ENCODE results near the gene SLC37A1. TPM values are rescaled to one million over a fixed set of nuclear protein-coding genes. Genes with fewer than 3 reads are reported as not detected.
A peak's percentile ranks its signal among the peaks of the same experiment; 100 is the strongest.

SLC37A1 gene
- total and polyA plus RNA-seq, 5 donors from 2014 or later: 2.8 to 18.8 (median 3.6) TPM

GRCh38 chr21:42556960-42557359, 43.3 kb downstream of the SLC37A1 start:
- Mint-ChIP-seq H3K4me3 (no peak overlapping the region), H3K36me3 (peaks cover 47% of the 10 kb centered on the region), H3K9me3 (no peaks in the 10 kb centered on the region), H3K27ac (no peak overlapping the region), H3K4me1 (no peaks in the 10 kb centered on the region), H3K27me3 (no peaks in the 10 kb centered on the region)
- DNase-seq: no peak
- Histone ChIP-seq H3K4me3 (ENCODE audit: low read depth, low read length) (no peak overlapping the region), H3K4me1 (ENCODE audit: control insufficient read depth, insufficient read depth, low read length, poor library complexity, severe bottlenecking) (no peaks in the 10 kb centered on the region), H3K27me3 (ENCODE audit: control insufficient read depth, insufficient read depth, low read length) (no peaks in the 10 kb centered on the region), H3K27ac (ENCODE audit: insufficient read depth, low read length, poor library complexity, severe bottlenecking) (no peak overlapping the region), H3K36me3 (ENCODE audit: control insufficient read depth, insufficient read depth, low read length) (peaks cover 14% of the 10 kb centered on the region), H3K9me3 (ENCODE audit: control insufficient read depth in 2 of 2, low read length in 2 of 2) (no peaks in the 10 kb centered on the region)
- ATAC-seq (ENCODE audit: low read depth in 2 of 2): no peak

- Mint-ChIP-seq H3K4me3 (no peak overlapping the region), H3K27me3 (no peaks in the 10 kb centered on the region), H3K27ac (no peak overlapping the region), H3K9me3 (no peaks in the 10 kb centered on the region), H3K36me3 (peaks cover 51% of the 10 kb centered on the region), H3K4me1 (no peaks in the 10 kb centered on the region)
- no peaks in the 10 kb centered on the region for H3K9me3 ChIP-seq (ENCODE audit: control insufficient read depth in 2 of 2, low read length in 2 of 2)
- no peak for DNase-seq
- H3K36me3 ChIP-seq (ENCODE audit: control insufficient read depth, insufficient read depth, low read length): peaks cover 14% of the 10 kb centered on the region
- no peak for ATAC-seq (ENCODE audit: low read depth in 2 of 2)
- H3K4me3 ChIP-seq (ENCODE audit: low read depth, low read length): no peak overlapping the region
- H3K27ac ChIP-seq (ENCODE audit: insufficient read depth, low read length, poor library complexity, severe bottlenecking): no peak overlapping the region
- no peaks in the 10 kb centered on the region for H3K4me1 ChIP-seq (ENCODE audit: control insufficient read depth, insufficient read depth, low read length, poor library complexity, severe bottlenecking)
- no peaks in the 10 kb centered on the region for H3K27me3 ChIP-seq (ENCODE audit: control insufficient read depth, insufficient read depth, low read length)
Observed at GRCh38 chr21:42557420-42557819, 43.8 kb downstream of the SLC37A1 start.

GRCh38 chr21:42558368-42558767, 44.7 kb downstream of the SLC37A1 start:
- Mint-ChIP-seq H3K4me1 (no peaks in the 10 kb centered on the region), H3K36me3 (peaks cover 49% of the 10 kb centered on the region), H3K27me3 (no peaks in the 10 kb centered on the region), H3K4me3 (no peak overlapping the region), H3K9me3 (no peaks in the 10 kb centered on the region), H3K27ac (no peak overlapping the region)
- no peaks in the 10 kb centered on the region for H3K27me3 ChIP-seq (ENCODE audit: control insufficient read depth, insufficient read depth, low read length)
- ATAC-seq (ENCODE audit: low read depth in 2 of 2) (no peak), DNase-seq (no peak)
- no peak overlapping the region for H3K4me3 ChIP-seq (ENCODE audit: low read depth, low read length)
- no peaks in the 10 kb centered on the region for H3K9me3 ChIP-seq (ENCODE audit: control insufficient read depth in 2 of 2, low read length in 2 of 2)
- H3K27ac ChIP-seq (ENCODE audit: insufficient read depth, low read length, poor library complexity, severe bottlenecking): no peak overlapping the region
- H3K36me3 ChIP-seq (ENCODE audit: control insufficient read depth, insufficient read depth, low read length): peaks cover 18% of the 10 kb centered on the region
- no peaks in the 10 kb centered on the region for H3K4me1 ChIP-seq (ENCODE audit: control insufficient read depth, insufficient read depth, low read length, poor library complexity, severe bottlenecking)

- Mint-ChIP-seq H3K36me3 (peaks cover 51% of the 10 kb centered on the region), H3K9me3 (no peaks in the 10 kb centered on the region), H3K4me1 (no peaks in the 10 kb centered on the region), H3K27me3 (no peaks in the 10 kb centered on the region), H3K4me3 (no peak overlapping the region), H3K27ac (no peak overlapping the region)
- H3K36me3 ChIP-seq (ENCODE audit: control insufficient read depth, insufficient read depth, low read length): peaks cover 18% of the 10 kb centered on the region
- H3K4me1 ChIP-seq (ENCODE audit: control insufficient read depth, insufficient read depth, low read length, poor library complexity, severe bottlenecking): no peaks in the 10 kb centered on the region
- H3K4me3 ChIP-seq (ENCODE audit: low read depth, low read length): no peak overlapping the region
- ATAC-seq (ENCODE audit: low read depth in 2 of 2) (no peak), DNase-seq (no peak)
- H3K27ac ChIP-seq (ENCODE audit: insufficient read depth, low read length, poor library complexity, severe bottlenecking): no peak overlapping the region
- H3K27me3 ChIP-seq (ENCODE audit: control insufficient read depth, insufficient read depth, low read length): no peaks in the 10 kb centered on the region
- H3K9me3 ChIP-seq (ENCODE audit: control insufficient read depth in 2 of 2, low read length in 2 of 2): no peaks in the 10 kb centered on the region
Observed at GRCh38 chr21:42558846-42559245, 45.2 kb downstream of the SLC37A1 start.

DNA sequence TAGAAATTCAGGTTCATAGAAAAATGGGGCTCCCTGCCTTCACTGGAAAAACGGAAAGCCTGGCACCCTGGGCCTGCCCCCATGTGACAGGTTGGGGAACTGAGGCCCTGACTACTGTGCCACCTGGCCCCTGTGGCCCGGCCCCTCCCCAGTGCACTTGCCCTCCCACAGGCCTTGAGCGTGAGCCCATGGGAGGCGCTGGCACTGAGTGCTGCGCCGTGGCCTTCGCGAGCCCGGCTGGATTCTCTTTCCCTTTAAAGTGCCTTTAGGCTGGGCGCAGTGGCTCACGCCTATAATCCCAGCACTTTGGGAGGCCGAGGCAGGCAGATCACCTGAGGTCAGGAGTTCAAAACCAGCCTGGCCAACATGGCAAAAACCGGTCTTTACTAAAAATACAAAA, 45.7 kb downstream of the SLC37A1 start:
- no peaks in the 10 kb centered on the region for H3K4me1 Mint-ChIP-seq
- H3K4me1 ChIP-seq (ENCODE audit: control insufficient read depth, insufficient read depth, low read length, poor library complexity, severe bottlenecking): no peaks in the 10 kb centered on the region
- peaks cover 47% of the 10 kb centered on the region for H3K36me3 Mint-ChIP-seq
- peaks cover 14% of the 10 kb centered on the region for H3K36me3 ChIP-seq (ENCODE audit: control insufficient read depth, insufficient read depth, low read length)
- H3K9me3 ChIP-seq (ENCODE audit: control insufficient read depth in 2 of 2, low read length in 2 of 2): no peaks in the 10 kb centered on the region
- H3K27ac Mint-ChIP-seq: no peak overlapping the region
- ATAC-seq (ENCODE audit: low read depth in 2 of 2) (no peak), DNase-seq (no peak)
- H3K27me3 Mint-ChIP-seq: no peaks in the 10 kb centered on the region
- H3K27ac ChIP-seq (ENCODE audit: insufficient read depth, low read length, poor library complexity, severe bottlenecking): no peak overlapping the region
- no peak overlapping the region for H3K4me3 ChIP-seq (ENCODE audit: low read depth, low read length)
- no peak overlapping the region for H3K4me3 Mint-ChIP-seq
- no peaks in the 10 kb centered on the region for H3K27me3 ChIP-seq (ENCODE audit: control insufficient read depth, insufficient read depth, low read length)
- H3K9me3 Mint-ChIP-seq: no peaks in the 10 kb centered on the region

DNA sequence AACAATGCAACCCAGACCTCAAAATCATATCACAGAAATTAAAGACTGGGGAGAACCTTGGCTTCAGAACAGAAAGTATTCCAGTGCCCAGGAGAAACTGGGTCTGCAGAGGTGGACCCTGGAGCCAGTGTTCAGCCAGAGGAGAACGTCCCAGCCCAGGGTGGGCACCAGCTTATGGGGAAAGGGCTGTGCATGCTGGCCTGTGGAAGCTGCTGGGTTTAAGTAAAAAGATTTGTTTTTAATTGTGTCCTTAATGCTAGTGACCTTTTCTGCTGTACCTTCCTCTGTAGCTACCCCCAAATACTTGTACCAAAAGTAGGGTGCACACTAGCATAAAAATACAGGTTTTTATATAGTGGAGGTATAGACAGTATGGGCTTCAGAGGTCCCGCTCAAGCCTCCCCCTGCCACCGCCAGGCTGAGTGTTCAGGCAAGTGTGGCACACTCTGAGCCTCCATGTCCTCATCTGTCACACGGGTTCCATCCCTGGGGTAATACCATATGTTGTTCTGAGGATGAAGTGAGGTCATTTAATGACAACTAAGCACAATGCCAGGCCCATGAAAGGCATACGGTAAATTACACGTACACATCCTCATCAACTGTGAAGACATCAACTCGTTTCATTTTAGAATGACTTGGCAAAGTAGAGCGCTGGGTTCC, 47.0 kb downstream of the SLC37A1 start:
- H3K27me3 Mint-ChIP-seq: no peaks in the 10 kb centered on the region
- Histone ChIP-seq H3K4me1 (ENCODE audit: control insufficient read depth, insufficient read depth, low read length, poor library complexity, severe bottlenecking) (no peaks in the 10 kb centered on the region), H3K27me3 (ENCODE audit: control insufficient read depth, insufficient read depth, low read length) (no peaks in the 10 kb centered on the region), H3K9me3 (ENCODE audit: control insufficient read depth in 2 of 2, low read length in 2 of 2) (no peaks in the 10 kb centered on the region), H3K36me3 (ENCODE audit: control insufficient read depth, insufficient read depth, low read length) (peaks cover 10% of the 10 kb centered on the region), H3K4me3 (ENCODE audit: low read depth, low read length) (no peak overlapping the region), H3K27ac (ENCODE audit: insufficient read depth, low read length, poor library complexity, severe bottlenecking) (no peak overlapping the region)
- peaks cover 42% of the 10 kb centered on the region for H3K36me3 Mint-ChIP-seq
- no peaks in the 10 kb centered on the region for H3K4me1 Mint-ChIP-seq
- ATAC-seq (ENCODE audit: low read depth in 2 of 2) (no peak), DNase-seq (no peak)
- no peaks in the 10 kb centered on the region for H3K9me3 Mint-ChIP-seq
- H3K27ac Mint-ChIP-seq: peak overlapping the region in 1 of 3 donors; percentile 11
- no peak overlapping the region for H3K4me3 Mint-ChIP-seq

DNA sequence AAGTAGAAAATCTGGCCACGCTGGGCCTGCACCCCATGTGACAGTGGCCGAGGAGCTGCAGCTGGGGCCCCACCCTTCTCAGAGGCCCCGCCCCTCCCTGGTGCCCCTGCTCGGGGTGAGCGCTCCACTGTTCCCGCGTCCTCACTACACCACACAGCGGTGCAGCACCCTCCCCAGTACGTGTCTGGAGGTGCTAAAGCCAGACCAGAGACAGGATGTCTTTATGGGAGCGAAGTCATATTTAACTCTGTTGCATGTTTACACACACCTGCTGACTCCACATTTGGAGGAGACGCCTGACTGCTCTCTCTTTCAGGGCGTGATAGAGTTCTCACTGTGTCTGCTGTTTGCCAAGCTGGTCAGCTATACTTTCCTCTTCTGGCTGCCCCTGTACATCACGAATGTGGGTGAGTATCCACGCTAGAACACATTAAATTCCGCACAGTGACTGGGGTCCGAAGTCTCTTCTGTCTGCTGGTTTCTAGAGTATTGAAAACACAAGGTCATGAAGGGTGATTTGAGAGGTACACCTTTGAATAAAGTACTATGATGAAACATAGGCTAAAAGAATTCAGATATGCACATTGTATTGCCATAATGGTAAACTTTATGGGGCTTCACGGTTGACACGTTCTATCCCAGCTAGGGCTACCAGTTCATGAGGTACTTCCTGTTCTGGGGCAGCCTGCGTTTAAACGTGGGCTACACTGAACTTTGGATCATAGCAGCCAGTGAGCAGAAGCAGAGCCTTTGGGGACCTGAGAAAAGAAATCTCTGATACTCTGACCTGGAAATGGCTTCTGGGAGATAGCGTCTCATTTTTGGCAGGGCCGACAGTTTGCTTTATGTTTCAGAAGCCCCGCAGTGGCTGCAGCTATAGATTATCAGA, 48.4 kb downstream of the SLC37A1 start:
- Mint-ChIP-seq H3K27me3 (no peaks in the 10 kb centered on the region), H3K9me3 (no peaks in the 10 kb centered on the region), H3K36me3 (peaks cover 36% of the 10 kb centered on the region), H3K4me3 (no peak overlapping the region), H3K27ac (peak overlapping the region in 2 of 3 donors; percentile 64 to 88), H3K4me1 (no peaks in the 10 kb centered on the region)
- ATAC-seq (ENCODE audit: low read depth in 2 of 2): no peak
- peak in 1 of 3 donors; percentile 27 for DNase-seq
- Histone ChIP-seq H3K4me3 (ENCODE audit: low read depth, low read length) (no peak overlapping the region), H3K9me3 (ENCODE audit: control insufficient read depth in 2 of 2, low read length in 2 of 2) (no peaks in the 10 kb centered on the region), H3K36me3 (ENCODE audit: control insufficient read depth, insufficient read depth, low read length) (peaks cover 10% of the 10 kb centered on the region), H3K27me3 (ENCODE audit: control insufficient read depth, insufficient read depth, low read length) (no peaks in the 10 kb centered on the region), H3K27ac (ENCODE audit: insufficient read depth, low read length, poor library complexity, severe bottlenecking) (no peak overlapping the region), H3K4me1 (ENCODE audit: control insufficient read depth, insufficient read depth, low read length, poor library complexity, severe bottlenecking) (no peaks in the 10 kb centered on the region)
